GM19455 (cell line): ENCODE measurements around the gene CARD14.

Experiments used
- ATAC-seq: cut with Tn5 transposase; IDR thresholded peaks from one replicate; pipeline ENCODE4 v1.9.1; 2021; ENCODE audit not compliant: unreplicated experiment

Gene CARD14

DNA sequence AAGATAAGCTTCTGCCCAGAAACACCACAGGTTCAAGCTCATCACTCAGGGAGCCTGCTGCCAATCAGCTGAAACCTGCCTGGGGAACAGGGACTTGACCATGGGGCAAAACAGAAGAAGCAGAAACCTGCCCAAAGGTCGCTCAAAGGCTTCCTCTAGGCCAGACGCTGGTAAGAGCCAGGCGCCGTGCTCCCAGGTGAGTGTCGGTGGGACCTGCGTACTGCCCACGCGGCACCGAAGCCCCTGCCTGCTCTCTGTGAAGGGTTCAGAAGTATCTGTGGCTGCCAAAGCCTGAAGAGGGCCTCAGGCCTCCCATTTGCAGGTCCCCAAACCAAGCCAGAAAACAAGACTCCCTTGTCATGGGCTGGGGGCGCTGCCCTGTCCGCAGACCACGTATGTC lies 39.9 kb downstream of the CARD14 start:
- ATAC-seq = no peak

DNA sequence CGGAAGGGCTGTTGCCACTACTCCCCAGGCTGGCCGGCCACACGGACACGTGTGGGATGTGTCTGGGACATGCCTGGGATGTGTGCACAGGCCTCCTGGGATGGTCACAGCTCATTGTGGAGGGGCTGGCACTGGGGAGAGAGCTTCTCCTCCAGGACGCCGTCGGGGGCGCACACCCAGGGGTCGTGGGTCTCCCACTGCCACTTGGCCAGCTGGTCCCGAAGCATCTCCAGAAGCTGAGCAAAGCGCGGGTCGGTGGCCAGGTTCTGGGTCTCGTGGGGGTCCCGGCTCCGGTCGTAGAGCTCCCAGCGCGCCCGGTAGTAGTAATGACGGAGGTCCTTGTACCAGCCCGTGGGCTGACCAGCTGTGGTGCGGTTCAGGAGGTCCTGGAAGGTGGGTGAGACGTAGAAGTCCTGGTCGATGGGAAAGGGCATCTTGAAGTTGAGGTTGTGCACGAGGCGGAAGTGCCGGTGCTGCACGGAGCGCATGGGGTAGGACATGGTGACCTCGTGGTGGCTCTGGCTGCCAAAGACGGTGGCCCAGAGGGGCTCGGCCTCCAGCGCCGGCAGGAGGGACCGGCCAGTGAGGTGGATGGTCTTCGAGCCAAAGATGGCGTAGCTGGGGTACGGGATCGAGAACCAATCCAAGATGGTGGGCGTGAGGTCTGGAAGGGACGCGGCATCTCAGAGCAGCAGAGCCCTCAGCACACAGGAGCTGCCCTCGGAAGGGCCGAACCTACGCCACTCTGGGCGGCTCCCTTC lies 40.7 kb downstream of the CARD14 start:
- no peak for ATAC-seq

DNA sequence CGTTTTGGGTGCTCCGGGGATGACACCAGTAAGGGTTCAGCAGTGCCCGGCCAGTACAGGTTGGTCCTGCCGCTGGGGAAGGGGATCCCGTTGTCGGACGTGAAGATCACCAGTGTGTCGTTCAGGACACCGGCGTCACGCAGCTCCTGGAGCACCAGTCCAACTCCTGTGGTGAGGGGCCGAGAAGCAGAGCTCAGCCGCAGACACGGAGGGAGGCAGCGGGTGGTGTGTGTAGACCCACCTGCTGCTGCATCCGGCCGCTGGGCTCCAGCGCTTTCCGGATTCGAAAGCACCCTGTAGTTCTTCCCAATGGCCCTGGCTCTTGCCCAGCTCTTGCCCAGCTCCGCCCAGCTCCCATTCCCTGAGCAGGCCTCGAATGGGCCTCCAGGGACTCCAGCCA lies 42.3 kb downstream of the CARD14 start:
- no peak for ATAC-seq

DNA sequence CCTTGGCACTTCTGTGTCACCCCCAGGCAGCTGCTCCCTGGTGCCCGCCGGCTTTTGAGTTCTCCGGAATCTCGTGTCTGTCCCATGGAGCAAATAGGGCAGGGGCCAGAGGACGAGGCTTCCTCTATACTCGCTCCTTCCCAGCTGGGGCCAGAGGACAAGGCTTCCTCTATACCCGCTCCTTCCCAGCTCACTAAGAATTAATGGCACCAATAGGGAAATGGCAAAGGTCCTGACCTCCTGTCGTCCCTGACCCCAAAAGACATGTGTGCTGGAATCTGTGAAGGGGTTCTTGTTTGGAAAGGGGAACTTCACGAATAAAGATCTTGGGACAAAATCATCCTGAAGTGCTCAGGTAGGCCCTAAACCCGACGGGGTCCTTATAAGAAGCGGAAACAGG lies 42.7 kb downstream of the CARD14 start:
- no peak for ATAC-seq

DNA sequence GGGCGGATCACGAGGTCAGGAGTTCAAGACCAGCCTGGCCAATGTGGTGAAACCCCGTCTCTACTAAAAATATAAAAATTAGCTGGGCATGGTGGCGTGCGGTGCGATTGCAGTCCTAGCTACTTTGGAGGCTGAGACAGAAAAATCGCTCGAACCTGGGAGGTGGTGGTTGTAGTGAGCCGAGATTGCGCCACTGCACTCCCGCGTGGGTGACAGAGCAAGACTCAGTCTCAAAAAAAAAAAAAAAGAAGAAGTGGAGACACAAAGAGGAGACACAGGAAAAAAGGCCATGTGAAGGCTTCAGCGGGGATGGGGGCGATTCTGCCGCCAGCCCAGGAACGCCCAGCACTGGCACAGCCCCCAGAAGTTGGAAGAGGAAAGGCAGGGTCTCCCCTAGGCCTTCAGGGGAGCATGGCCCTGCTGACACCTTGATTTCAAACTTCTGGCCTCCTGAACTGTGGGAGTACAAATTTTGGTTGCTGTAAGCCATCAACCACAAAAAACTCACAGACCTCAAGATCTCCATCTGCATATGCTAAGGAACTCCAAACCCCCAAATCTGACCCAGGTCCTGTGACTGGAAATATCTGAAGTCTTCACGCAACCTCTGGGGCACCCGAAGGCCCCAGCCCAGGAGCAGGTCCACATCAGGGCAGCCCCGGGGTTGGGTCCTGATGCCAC lies 43.3 kb downstream of the CARD14 start:
- no peak for ATAC-seq

DNA sequence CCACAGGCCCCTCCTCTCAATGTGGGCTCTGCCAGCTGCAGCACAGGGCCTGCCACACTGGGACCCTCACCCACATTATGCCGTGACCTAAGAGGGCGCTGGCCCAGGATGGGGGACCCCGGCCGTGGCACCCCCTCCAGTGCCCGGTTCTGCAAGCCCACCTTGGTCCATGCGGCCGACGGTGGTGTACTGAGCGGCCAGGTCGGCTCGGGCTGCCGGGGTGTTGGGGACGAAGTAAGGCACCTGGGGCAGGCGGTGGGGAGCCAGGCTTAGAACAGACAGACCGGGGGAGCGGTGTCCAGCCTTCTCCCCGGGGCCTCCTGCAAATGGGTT lies 43.8 kb downstream of the CARD14 start:
- no peak for ATAC-seq

GRCh38 chr17:80214012-80214877 lies 44.4 kb downstream of the CARD14 start:
- no peak for ATAC-seq

GRCh38 chr17:80214878-80215210 lies 45.0 kb downstream of the CARD14 start:
- no peak for ATAC-seq

- no peak for ATAC-seq
Measured at GRCh38 chr17:80216473-80217456, 46.9 kb downstream of the CARD14 start.

DNA sequence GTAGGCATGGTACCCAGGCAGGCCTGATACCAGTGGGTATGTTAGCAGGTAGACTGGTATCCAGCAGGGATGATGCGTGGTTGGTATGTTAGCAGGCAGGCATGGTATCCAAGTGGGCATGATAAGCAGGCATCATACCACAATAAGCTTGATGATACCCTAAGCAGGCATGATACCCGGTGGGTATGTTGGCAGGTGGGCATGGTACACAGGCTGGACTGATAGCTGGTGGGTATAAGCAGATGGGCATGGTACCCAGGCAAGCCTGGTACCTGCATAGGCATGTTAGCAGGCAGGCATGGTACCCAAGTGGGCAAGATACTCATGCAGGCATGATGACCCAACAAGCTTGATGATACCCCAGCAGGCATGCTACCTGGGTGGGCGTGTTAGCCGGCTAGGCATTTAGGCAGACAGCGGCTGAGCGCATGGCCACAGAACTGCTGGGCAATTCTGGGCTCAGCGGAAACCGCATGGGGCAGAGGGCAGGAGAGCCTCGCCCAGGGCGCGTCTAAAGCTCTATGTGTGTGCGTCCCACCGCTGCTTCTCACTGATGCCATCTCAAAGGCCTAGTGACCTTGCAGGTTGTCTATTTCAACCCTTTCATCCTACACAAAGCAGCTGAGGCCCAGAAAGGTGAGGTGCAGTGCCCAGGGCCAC lies 48.0 kb downstream of the CARD14 start:
- ATAC-seq = no peak

GRCh38 chr17:80218391-80218790 lies 48.6 kb downstream of the CARD14 start:
- no peak for ATAC-seq

DNA sequence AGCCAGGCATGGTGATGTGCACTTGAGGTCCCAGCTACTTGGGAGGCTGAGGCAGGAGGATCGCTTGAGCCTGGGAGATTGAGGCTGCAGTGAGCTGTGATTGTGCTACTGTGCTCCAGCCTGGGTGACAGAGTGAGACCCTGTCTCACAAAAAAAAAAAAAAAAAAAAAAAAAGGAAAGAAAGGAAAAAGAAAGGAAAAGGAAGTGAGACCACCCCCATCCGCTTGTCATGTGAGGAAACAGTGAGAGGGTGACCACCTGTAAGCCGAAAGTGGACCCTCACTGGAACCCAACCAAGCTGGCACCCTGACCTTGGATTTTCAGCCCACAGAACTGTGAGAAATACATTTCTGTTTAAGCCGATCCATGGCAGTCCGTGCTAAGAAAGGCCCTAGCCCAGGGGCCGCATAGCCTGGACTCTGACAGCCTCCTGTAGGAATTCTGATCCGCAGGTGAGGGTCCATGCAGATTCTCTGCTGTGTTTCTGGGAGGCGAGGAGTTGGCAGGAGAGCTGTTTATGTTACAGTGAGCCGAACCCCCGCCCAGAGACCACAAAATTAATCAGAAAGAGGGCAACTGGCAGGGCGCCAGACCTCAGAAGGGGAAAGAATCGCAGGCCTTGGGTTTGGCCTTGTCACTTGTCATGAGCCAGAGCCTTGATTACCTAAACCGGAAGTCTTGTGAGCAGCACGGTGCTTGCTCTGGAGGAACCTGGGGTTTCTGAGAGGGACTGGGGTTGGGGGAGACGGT lies 49.4 kb downstream of the CARD14 start:
- ATAC-seq = peak; percentile 37

- ATAC-seq = peak; percentile 16
Measured at GRCh38 chr17:80219763-80220053, 49.9 kb downstream of the CARD14 start.

- ATAC-seq = peak; percentile 51
Measured at GRCh38 chr17:80220054-80220735, 50.4 kb downstream of the CARD14 start, which contains the start of the genes SGSH and SLC26A11. SGSH (minus strand) TSS chr17:80220333; CDS start chr17:80220313, 20 bp downstream. SLC26A11 (plus strand) TSS chr17:80220427; CDS start chr17:80221561, 1,134 bp downstream.

DNA sequence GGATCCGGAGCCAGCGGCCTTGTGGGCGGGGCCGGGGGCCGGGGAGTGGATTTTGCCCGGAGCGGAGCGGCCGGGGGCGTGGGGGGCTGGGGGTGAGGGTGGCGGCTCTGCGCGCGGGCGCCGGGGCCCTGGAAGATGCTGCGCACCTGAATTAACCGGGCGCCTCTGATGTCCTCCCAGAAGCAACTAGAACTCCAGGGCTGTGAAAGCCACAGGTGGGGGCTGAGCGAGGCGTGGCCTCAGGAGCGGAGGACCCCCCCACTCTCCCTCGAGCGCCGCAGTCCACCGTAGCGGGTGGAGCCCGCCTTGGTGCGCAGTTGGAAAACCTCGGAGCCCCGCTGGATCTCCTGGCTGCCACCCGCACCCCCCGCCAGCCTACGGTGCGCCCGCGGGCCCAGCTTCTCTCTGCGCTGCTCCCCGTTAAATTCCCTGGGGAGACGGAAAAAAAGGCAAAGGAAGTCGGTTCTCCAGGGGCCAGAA lies 50.9 kb downstream of the CARD14 start:
- peak; percentile 8 for ATAC-seq

- ATAC-seq = no peak
Measured at GRCh38 chr17:80221351-80222105, 51.7 kb downstream of the CARD14 start.

- ATAC-seq = no peak
Measured at GRCh38 chr17:80222376-80223141, 52.7 kb downstream of the CARD14 start.
